HEK293 (cell line): Measurements from ENCODE around the gene AKAP8.

Experiments
- CTCF ChIA-PET: fragments of 350-600 bp; formaldehyde crosslinking; extraction: SDS; loops from one replicate; lab custom pipeline; 2021; ENCODE audit warnings: antibody characterized with exemption; lab: Yijun Ruan, JAX
- POLR2A ChIA-PET: fragments of 300-600 bp; formaldehyde crosslinking; extraction: SDS; loops from one replicate; lab custom pipeline; 2020; ENCODE audit warnings: antibody characterized with exemption, inconsistent platforms; lab: Yijun Ruan, JAX
- H3K27ac ChIP-seq: fragments of 200-500 bp; sonication (Bioruptor generic); 2 replicates; pipeline ENCODE4 v1.5.1; 2014; ENCODE audit warnings: low read depth, low read length, control low read depth, inconsistent platforms; ENCODE audit errors: extremely low read depth
- H3K36me3 ChIP-seq, 2 experiments: fragments of 200-500 bp in 1 of 2; sonication (Bioruptor generic) in 1 of 2; 1 replicate in 1 of 2; 2 replicates in 1 of 2; pipeline ENCODE4 v1.5.1; 2014 to 2017; ENCODE audit warnings: inconsistent platforms in 2 of 2, low read length in 2 of 2; ENCODE audit not compliant: control insufficient read depth in 2 of 2, insufficient read depth in 1 of 2
- H3K4me1 ChIP-seq: fragments of 200-500 bp; sonication (Bioruptor generic); 2 replicates; pipeline ENCODE4 v1.5.1; 2014; ENCODE audit warnings: mild to moderate bottlenecking, low read length, inconsistent platforms; ENCODE audit not compliant: control insufficient read depth, insufficient read depth
- H3K4me3 ChIP-seq: 2 replicates; pipeline ENCODE4 v1.5.1; 2011; ENCODE audit warnings: low read depth, mild to moderate bottlenecking, control low read depth, low read length, moderate library complexity
- H3K9me3 ChIP-seq: fragments of 200-500 bp; sonication (Bioruptor generic); 2 replicates; pipeline ENCODE4 v1.5.1; 2014; ENCODE audit warnings: low read depth, low read length, inconsistent platforms; ENCODE audit not compliant: control insufficient read depth, insufficient read depth
- ATF2 ChIP-seq: fragments of 450-650 bp; formaldehyde crosslinking; IDR thresholded peaks from 2 replicates; pipeline ENCODE4 v1.5.1; 2016; ENCODE audit warnings: missing biosample characterization, missing genetic modification characterization, low read depth
- IKZF3 ChIP-seq: fragments of 450-650 bp; IDR thresholded peaks from 2 replicates; pipeline ENCODE4 v1.5.0; 2018; ENCODE audit warnings: missing biosample characterization, mild to moderate bottlenecking, missing genetic modification characterization, moderate library complexity
- MZF1 ChIP-seq: fragments of 450-650 bp; formaldehyde crosslinking; IDR thresholded peaks from 2 replicates; pipeline ENCODE4 v1.5.1; 2017; ENCODE audit warnings: missing biosample characterization, missing genetic modification characterization, borderline replicate concordance
- OVOL3 ChIP-seq: fragments of 450-650 bp; formaldehyde crosslinking; IDR thresholded peaks from 2 replicates; pipeline ENCODE4 v1.5.1; 2016; ENCODE audit warnings: missing biosample characterization, missing genetic modification characterization
- TRIM28 ChIP-seq: IDR thresholded peaks from 2 replicates; pipeline ENCODE4 v1.6.1; 2011; ENCODE audit warnings: low read length, control low read depth, borderline replicate concordance
- ZFP3 ChIP-seq: fragments of 450-650 bp; formaldehyde crosslinking; IDR thresholded peaks from 2 replicates; pipeline ENCODE4 v1.5.1; 2016; ENCODE audit warnings: low read depth, missing biosample characterization, missing genetic modification characterization
- ZNF335 ChIP-seq: fragments of 450-650 bp; formaldehyde crosslinking; conservative IDR thresholded peaks from 2 replicates; pipeline ENCODE4 v1.5.1; 2016; ENCODE audit warnings: missing biosample characterization, missing genetic modification characterization
- ZNF416 ChIP-seq: fragments of 450-650 bp; formaldehyde crosslinking; IDR thresholded peaks from 2 replicates; pipeline ENCODE4 v1.5.1; 2016; ENCODE audit warnings: missing biosample characterization, missing genetic modification characterization
- ZNF426 ChIP-seq: fragments of 450-650 bp; formaldehyde crosslinking; IDR thresholded peaks from 2 replicates; pipeline ENCODE4 v1.5.1; 2017; ENCODE audit warnings: missing biosample characterization, missing genetic modification characterization, mild to moderate bottlenecking, inconsistent platforms, moderate library complexity
- ZNF571 ChIP-seq: fragments of 450-650 bp; formaldehyde crosslinking; IDR thresholded peaks from 2 replicates; pipeline ENCODE4 v1.5.0; 2017; ENCODE audit warnings: missing biosample characterization, missing genetic modification characterization
- ZNF629 ChIP-seq: fragments of 450-650 bp; formaldehyde crosslinking; IDR thresholded peaks from 2 replicates; pipeline ENCODE4 v1.5.1; 2017; ENCODE audit warnings: missing biosample characterization, missing genetic modification characterization
- ZNF654 ChIP-seq: fragments of 450-650 bp; formaldehyde crosslinking; IDR thresholded peaks from 2 replicates; pipeline ENCODE4 v1.5.1; 2016; ENCODE audit warnings: low read depth, missing biosample characterization, missing genetic modification characterization
- ZNF785 ChIP-seq: fragments of 450-650 bp; formaldehyde crosslinking; IDR thresholded peaks from 2 replicates; pipeline ENCODE4 v1.5.1; 2016; ENCODE audit warnings: missing biosample characterization, missing genetic modification characterization
- ZSCAN30 ChIP-seq: fragments of 450-650 bp; IDR thresholded peaks from 2 replicates; pipeline ENCODE4 v1.5.1; 2018; ENCODE audit warnings: missing biosample characterization, mild to moderate bottlenecking, missing genetic modification characterization, moderate library complexity
- ZSCAN5A ChIP-seq: fragments of 450-650 bp; formaldehyde crosslinking; IDR thresholded peaks from 2 replicates; pipeline ENCODE4 v1.5.1; 2016; ENCODE audit warnings: missing biosample characterization, missing genetic modification characterization
- TF ChIP-seq, protein P1 (sequence below): fragments of 450-650 bp; formaldehyde crosslinking; IDR thresholded peaks from 2 replicates; pipeline ENCODE4 v1.5.1; 2017; ENCODE audit warnings: missing biosample characterization, missing genetic modification characterization
- TF ChIP-seq, protein P2 (sequence below): fragments of 450-650 bp; formaldehyde crosslinking; IDR thresholded peaks from 2 replicates; pipeline ENCODE4 v1.5.1; 2016; ENCODE audit warnings: missing biosample characterization, missing genetic modification characterization

AKAP8 gene

GRCh38 chr19:15340086-15340485 lies 39.5 kb downstream of the AKAP8 start:
- Histone ChIP-seq H3K4me3 (no peak overlapping the region), H3K9me3 (no peaks in the 10 kb centered on the region), H3K4me1 (0 out of 2 replicates have a peak, but pooled peaks cover 2% of the 10 kb centered on the region), H3K27ac (no peak overlapping the region), H3K36me3 (peaks cover 3 to 14% of the 10 kb centered on the region in 2 experiments; a peak in 2 of 3 replicates)
- CTCF ChIA-PET, result interaction anchor here (0.6 to 0.9 kb wide), 2 partner anchors 36 to 62 kb away, joined by 3 to 6 read pairs; no protein-coding TSS in a partner anchor
- POLR2A ChIA-PET, result interaction anchor here (0.6 to 1.0 kb wide), 2 partner anchors 36 to 103 kb away, joined by 3 to 4 read pairs; no protein-coding TSS in a partner anchor
- TF ChIP-seq MZF1 (tag by site-specific recombination) (no peak), ZFP3 (no peak), ZNF426 (no peak), ZNF416 (no peak), ZNF654 (no peak), TRIM28 (no peak), IKZF3 (tag by site-specific recombination) (no peak), ATF2 (tag by site-specific recombination) (no peak), ZSCAN5A (no peak), ZSCAN30 (tag by site-specific recombination) (no peak), ZNF785 (no peak), OVOL3 (tag by site-specific recombination) (no peak)
- TF ChIP-seq, protein P1, sequence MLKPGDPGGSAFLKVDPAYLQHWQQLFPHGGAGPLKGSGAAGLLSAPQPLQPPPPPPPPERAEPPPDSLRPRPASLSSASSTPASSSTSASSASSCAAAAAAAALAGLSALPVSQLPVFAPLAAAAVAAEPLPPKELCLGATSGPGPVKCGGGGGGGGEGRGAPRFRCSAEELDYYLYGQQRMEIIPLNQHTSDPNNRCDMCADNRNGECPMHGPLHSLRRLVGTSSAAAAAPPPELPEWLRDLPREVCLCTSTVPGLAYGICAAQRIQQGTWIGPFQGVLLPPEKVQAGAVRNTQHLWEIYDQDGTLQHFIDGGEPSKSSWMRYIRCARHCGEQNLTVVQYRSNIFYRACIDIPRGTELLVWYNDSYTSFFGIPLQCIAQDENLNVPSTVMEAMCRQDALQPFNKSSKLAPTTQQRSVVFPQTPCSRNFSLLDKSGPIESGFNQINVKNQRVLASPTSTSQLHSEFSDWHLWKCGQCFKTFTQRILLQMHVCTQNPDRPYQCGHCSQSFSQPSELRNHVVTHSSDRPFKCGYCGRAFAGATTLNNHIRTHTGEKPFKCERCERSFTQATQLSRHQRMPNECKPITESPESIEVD (tag by site-specific recombination), result no peak
- TF ChIP-seq, protein P2, sequence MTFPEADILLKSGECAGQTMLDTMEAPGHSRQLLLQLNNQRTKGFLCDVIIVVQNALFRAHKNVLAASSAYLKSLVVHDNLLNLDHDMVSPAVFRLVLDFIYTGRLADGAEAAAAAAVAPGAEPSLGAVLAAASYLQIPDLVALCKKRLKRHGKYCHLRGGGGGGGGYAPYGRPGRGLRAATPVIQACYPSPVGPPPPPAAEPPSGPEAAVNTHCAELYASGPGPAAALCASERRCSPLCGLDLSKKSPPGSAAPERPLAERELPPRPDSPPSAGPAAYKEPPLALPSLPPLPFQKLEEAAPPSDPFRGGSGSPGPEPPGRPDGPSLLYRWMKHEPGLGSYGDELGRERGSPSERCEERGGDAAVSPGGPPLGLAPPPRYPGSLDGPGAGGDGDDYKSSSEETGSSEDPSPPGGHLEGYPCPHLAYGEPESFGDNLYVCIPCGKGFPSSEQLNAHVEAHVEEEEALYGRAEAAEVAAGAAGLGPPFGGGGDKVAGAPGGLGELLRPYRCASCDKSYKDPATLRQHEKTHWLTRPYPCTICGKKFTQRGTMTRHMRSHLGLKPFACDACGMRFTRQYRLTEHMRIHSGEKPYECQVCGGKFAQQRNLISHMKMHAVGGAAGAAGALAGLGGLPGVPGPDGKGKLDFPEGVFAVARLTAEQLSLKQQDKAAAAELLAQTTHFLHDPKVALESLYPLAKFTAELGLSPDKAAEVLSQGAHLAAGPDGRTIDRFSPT (tag by site-specific recombination), result no peak

- Histone ChIP-seq H3K9me3 (no peaks in the 10 kb centered on the region), H3K4me3 (no peak overlapping the region), H3K27ac (no peak overlapping the region), H3K4me1 (0 out of 2 replicates have a peak, but pooled peaks cover 2% of the 10 kb centered on the region), H3K36me3 (peaks cover 3 to 10% of the 10 kb centered on the region in 2 experiments; a peak in 2 of 3 replicates)
- TF ChIP-seq ZNF629 (tag by site-specific recombination) (peak; percentile 48; the same call in 1 of the 2 replicates), ZNF335 (tag by site-specific recombination) (0 out of 2 replicates have a peak, but pooled peaks have one; percentile 25), ZNF571 (no peak)
- ChIA-PET POLR2A (interaction anchor here (1.2 kb wide), 1 partner anchor 42 kb away, joined by 3 read pairs; no protein-coding TSS in a partner anchor), CTCF (interaction anchor here (0.7 to 1.0 kb wide), 4 partner anchors 14 to 138 kb away, joined by 3 to 4 read pairs (median 3); no protein-coding TSS in a partner anchor)
Measured at GRCh38 chr19:15337202-15337601, 42.4 kb downstream of the AKAP8 start.
